GM15510 (cell line): ENCODE results near the gene RPL5.

Experiments used
- POLR2A ChIP-seq: IDR thresholded peaks from 3 replicates; pipeline ENCODE4 v1.6.1; 2011; ENCODE audit warnings: borderline replicate concordance; ENCODE audit not compliant: insufficient read length; ENCODE audit errors: extremely low read depth

RPL5 gene

DNA sequence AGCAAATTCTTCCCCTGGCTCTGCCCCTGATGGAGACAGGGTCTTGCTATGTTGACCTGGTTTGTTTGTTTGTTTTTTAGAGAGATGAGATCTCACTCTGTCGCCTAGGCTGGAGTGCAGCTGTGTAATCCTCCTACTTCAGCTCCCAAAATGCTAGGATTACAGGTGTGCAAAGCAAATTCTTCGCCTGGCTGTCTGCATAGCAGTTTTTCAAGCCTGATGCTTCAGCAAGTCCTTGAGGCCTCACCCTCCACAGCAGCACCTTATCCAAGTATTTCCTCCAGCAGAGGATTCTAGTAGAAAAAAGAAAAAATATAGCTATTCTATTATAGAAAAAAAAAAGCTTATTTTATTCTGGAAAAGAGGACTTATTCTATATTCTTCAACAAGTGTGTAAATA is 15.1 kb upstream of the RPL5 start:
- TF ChIP-seq POLR2A: no peak

DNA sequence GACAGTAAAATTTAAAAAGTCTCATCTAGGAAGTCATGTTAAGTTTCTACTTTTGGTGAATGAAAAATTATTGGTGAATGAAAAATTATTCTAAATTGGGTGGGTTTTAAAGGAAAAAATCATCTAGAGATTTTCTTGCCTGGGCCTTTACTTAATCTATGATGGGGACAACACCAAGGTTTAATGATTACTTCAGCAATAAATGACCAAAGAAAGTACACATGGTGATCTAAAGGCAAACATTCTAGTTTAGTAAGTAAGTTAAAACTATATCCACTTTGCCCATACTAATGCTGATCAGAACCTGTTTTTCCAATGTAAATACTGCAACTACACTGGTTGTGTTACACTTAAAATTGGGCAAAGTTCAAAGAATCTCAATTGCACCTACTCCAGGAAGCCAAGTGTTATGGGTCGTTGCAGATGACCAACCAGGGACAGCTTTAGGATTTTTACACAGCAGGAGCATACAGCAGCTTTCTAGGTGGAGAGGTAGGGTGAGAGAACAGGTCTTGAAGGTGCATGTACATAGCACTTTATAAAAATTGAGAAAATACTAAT is 14.6 kb upstream of the RPL5 start:
- no peak for TF ChIP-seq POLR2A

DNA sequence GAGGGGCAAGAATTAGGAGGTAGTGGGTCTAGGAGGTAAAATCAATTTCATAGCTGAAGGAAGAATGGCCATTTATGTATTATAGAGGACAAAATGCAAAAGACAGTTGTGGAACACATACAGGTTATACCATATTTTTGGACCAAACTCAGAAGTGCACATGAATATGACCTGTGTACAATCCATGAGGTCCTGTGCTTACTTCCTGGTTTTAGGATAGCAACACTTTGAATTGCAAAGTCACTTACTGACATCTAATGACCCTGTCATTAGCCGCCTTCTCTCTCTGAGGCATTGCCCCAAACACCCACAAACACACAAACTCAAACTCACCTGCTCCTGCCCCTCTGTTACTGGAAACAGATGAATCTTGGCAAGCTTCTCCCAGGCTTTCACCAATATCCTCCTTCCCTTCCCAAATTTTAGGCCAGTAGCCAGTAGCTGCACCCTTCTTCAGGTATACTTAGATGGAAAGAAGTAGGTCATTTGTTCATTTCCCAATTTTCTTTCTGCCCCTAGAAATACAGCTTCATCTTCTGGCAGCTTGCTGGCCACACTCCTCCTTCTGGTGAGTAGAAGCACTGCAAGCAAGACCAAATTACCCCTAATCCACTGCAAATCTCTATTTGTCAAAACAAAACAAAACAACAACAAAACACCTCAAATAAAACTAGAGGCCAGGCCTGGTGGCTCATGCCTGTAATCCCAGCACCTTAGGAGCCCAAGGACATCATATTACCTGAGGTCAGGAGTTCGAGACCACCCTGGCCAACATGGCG is 13.7 kb upstream of the RPL5 start:
- TF ChIP-seq POLR2A: no peak

GRCh38 chr1:92820024-92820423 is 11.8 kb upstream of the RPL5 start:
- no peak for TF ChIP-seq POLR2A

GRCh38 chr1:92820551-92820950 is 11.3 kb upstream of the RPL5 start:
- TF ChIP-seq POLR2A: no peak

GRCh38 chr1:92822879-92823278 is 9.0 kb upstream of the RPL5 start:
- TF ChIP-seq POLR2A: no peak

- TF ChIP-seq POLR2A: no peak
These were observed 5.0 kb upstream of the RPL5 start for GRCh38 chr1:92826792-92827191.

DNA sequence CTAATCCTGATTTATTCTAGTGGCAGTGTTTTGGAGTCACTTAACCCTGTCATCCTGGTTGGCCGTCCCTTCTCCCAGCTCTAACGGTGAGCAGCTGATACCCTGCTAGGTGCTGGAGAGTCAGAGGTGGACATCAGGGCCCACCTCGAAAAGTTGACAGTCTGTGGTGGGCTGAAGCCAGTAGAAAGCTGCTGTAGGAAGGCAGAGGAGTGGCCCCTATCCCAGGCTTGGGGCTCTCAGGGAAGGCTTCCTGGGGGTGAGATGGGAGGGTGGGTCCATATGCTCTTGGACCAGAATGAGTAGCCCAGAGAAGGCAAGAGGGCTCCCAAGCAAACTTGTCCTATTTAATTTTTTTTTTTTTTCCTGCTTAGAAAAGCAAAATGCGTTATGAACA is 475 bp upstream of the RPL5 start:
- TF ChIP-seq POLR2A: no peak

- no peak for TF ChIP-seq POLR2A
These were observed 786 bp downstream of the RPL5 start for GRCh38 chr1:92832537-92833114.

DNA sequence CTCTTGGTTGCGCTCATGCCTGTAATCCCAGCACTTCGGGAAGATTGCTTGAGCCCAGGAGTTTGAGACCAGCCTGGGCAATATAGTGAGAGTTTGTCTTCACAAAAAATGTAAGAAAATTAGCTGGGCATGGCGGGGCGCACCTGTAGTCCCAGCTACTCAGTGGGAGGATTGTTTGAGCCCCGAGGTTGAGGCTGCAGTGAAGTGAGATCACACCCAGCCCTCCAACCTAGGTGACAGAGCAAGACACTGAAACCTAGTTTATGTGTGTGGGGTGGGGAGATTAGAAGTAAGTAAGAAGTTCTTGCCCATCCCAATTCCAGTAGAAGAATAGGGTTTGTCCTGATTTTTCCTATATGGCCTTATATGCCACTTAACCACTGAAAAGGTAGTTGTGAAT is 2.0 kb downstream of the RPL5 start:
- no peak for TF ChIP-seq POLR2A

- no peak for TF ChIP-seq POLR2A
These were observed 2.8 kb downstream of the RPL5 start for GRCh38 chr1:92834617-92835016.

- TF ChIP-seq POLR2A: no peak
These were observed 5.2 kb downstream of the RPL5 start for GRCh38 chr1:92837062-92837461.

- TF ChIP-seq POLR2A: no peak
These were observed 6.7 kb downstream of the RPL5 start for GRCh38 chr1:92838519-92838918.

GRCh38 chr1:92839442-92839841 is 7.6 kb downstream of the RPL5 start:
- no peak for TF ChIP-seq POLR2A

DNA sequence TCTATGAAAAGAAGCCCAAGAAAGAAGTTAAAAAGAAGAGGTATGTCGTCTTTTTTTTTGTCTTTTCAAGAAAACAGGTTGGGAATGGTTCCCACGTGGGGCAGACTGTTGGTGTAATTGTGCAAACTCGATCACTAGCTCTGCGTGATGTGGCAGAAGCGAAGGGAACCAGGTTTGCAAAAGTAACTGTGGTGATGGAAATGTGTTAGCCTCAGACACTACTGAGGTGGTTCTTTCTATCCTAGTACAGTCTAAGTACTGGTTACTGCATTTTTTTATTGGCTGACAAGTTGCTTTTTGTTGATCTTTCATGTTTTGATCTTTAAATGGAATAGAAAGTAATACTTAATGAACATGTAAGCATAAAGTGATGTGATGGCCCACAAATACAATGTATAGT is 8.8 kb downstream of the RPL5 start:
- TF ChIP-seq POLR2A: no peak
